ENCODE data around the gene MYL5. TPM values are rescaled to one million over a fixed set of nuclear protein-coding genes. Genes with fewer than 3 reads are reported as not detected.
"Not testable (repeated sequence)": the region's sequence is repeated elsewhere in the genome, so short reads cannot be mapped to it uniquely, and the experiment has no call there.

The MYL5 gene
- total and polyA plus RNA-seq, 2 experiments from 2014 or later, result 21.9 to 24.5 TPM

- 96% methylated on average over 1 of the region's 1 CpG; no CpG with 5 or more reads in 1 of the 2 experiments for WGBS, 2 experiments (ENCODE audit: low coverage in 1 of 2, low lambda C conversion rate in 2 of 2, missing lambda C conversion rate in 2 of 2)
Observed at GRCh38 chr4:704971-705277, 30.6 kb downstream of the MYL5 start.

GRCh38 chr4:705278-706082 lies 31.1 kb downstream of the MYL5 start, which contains the start of gene PCGF3:
TSS of gene PCGF3 (plus strand) at chr4:705832. CDS start at chr4:733681, 27,849 bp downstream.
- 0 out of 2 replicates have a peak, but pooled peaks cover 4% of the 10 kb centered on the region for H3F3A ChIP-seq (ENCODE audit: insufficient read depth)

More at GRCh38 chr4:704971-705277, 30.6 kb downstream of the MYL5 start:
- H3K79me2 ChIP-seq (ENCODE audit: insufficient read depth), result peaks cover 43% of the 10 kb centered on the region
- H3K9me3 ChIP-seq (ENCODE audit: low read depth), result no peaks in the 10 kb centered on the region
- no peak overlapping the region for H3K27ac ChIP-seq
- no peaks in the 10 kb centered on the region for H3K27me3 ChIP-seq (replicated peaks; ENCODE audit: insufficient read depth)
- TF ChIP-seq EZH2phosphoT487 (IDR thresholded peaks at IDR 0.05; ENCODE audit: insufficient read depth, low read depth), result no peak
- no peak for TF ChIP-seq EZH2 (IDR thresholded peaks at IDR 0.05; ENCODE audit: insufficient read depth, poor library complexity, severe bottlenecking)
- H3K9me2 ChIP-seq (ENCODE audit: insufficient read depth), result no peaks in the 10 kb centered on the region
- H3F3A ChIP-seq (ENCODE audit: insufficient read depth), result 0 out of 2 replicates have a peak, but pooled peaks cover 4% of the 10 kb centered on the region
- in situ Hi-C loops (cut with MboI), result no loop called here
- no peak for DNase-seq
- peaks cover 3% of the 10 kb centered on the region; the same call in 1 of the 2 replicates for H4K20me1 ChIP-seq (ENCODE audit: insufficient read depth)
- peaks cover 7% of the 10 kb centered on the region; the same call in 1 of the 2 replicates for H3K4me1 ChIP-seq (ENCODE audit: insufficient read depth)
- peak overlapping the region; percentile 78 for H3K4me3 ChIP-seq
- peak overlapping the region; percentile 99 for H3K9ac ChIP-seq
- H3K4me2 ChIP-seq (ENCODE audit: unreplicated experiment), result peak overlapping the region; percentile 81
- H3K36me3 ChIP-seq (ENCODE audit: low read depth), result no peaks in the 10 kb centered on the region
- H2AFZ ChIP-seq, result peak overlapping the region; percentile 85

GRCh38 chr4:706083-706633 lies 31.8 kb downstream of the MYL5 start:
- H3K27me3 ChIP-seq (replicated peaks; ENCODE audit: insufficient read depth); H3F3A ChIP-seq (ENCODE audit: insufficient read depth); DNase-seq; in situ Hi-C loops (cut with MboI); H3K9me3 ChIP-seq (ENCODE audit: low read depth); H4K20me1 ChIP-seq (ENCODE audit: insufficient read depth); H3K9me2 ChIP-seq (ENCODE audit: insufficient read depth); H3K36me3 ChIP-seq (ENCODE audit: low read depth); H3K4me1 ChIP-seq (ENCODE audit: insufficient read depth): not testable (repeated sequence)
- Histone ChIP-seq H3K27ac (peak overlapping the region; percentile 54), H3K4me2 (ENCODE audit: unreplicated experiment) (peak overlapping the region; percentile 61), H3K4me3 (peak overlapping the region; percentile 88), H2AFZ (peak overlapping the region; percentile 67), H3K9ac (peak overlapping the region; percentile 99), H3K79me2 (ENCODE audit: insufficient read depth) (peaks cover 56% of the 10 kb centered on the region)
- WGBS, 2 experiments (ENCODE audit: low coverage in 1 of 2, low lambda C conversion rate in 2 of 2, missing lambda C conversion rate in 2 of 2), result 0 to 2% methylated on average over 9 to 16 of the region's 21 CpGs

More at GRCh38 chr4:705278-706082, 31.1 kb downstream of the MYL5 start, which contains the start of gene PCGF3:
- no peaks in the 10 kb centered on the region for H3K9me3 ChIP-seq (ENCODE audit: low read depth)
- peaks cover 3% of the 10 kb centered on the region; the same call in 1 of the 2 replicates for H4K20me1 ChIP-seq (ENCODE audit: insufficient read depth)
- H3K9me2 ChIP-seq (ENCODE audit: insufficient read depth), result no peaks in the 10 kb centered on the region
- 1% methylated on average over 35 to 76 of the region's 82 CpGs for WGBS, 2 experiments (ENCODE audit: low coverage in 1 of 2, low lambda C conversion rate in 2 of 2, missing lambda C conversion rate in 2 of 2)
- peak within 1 kb of the TSS; percentile 85 for H2AFZ ChIP-seq
- no peaks in the 10 kb centered on the region for H3K27me3 ChIP-seq (replicated peaks; ENCODE audit: insufficient read depth)
- peaks cover 7% of the 10 kb centered on the region; the same call in 1 of the 2 replicates for H3K4me1 ChIP-seq (ENCODE audit: insufficient read depth)
- in situ Hi-C loops (cut with MboI), result no loop called here
- peak within 1 kb of the TSS; percentile 54 for H3K27ac ChIP-seq
- peak within 1 kb of the TSS; percentile 88 for H3K4me3 ChIP-seq
- H3K79me2 ChIP-seq (ENCODE audit: insufficient read depth), result peaks cover 49% of the 10 kb centered on the region
- H3K36me3 ChIP-seq (ENCODE audit: low read depth), result no peaks in the 10 kb centered on the region
- DNase-seq, result peak; percentile 99
- no peak for TF ChIP-seq EZH2 (IDR thresholded peaks at IDR 0.05; ENCODE audit: insufficient read depth, poor library complexity, severe bottlenecking)
- peak within 1 kb of the TSS; percentile 99 for H3K9ac ChIP-seq
- H3K4me2 ChIP-seq (ENCODE audit: unreplicated experiment), result peak within 1 kb of the TSS; percentile 81

GRCh38 chr4:706834-707598 lies 32.7 kb downstream of the MYL5 start:
- Histone ChIP-seq H3K79me2 (ENCODE audit: insufficient read depth) (peaks cover 64% of the 10 kb centered on the region), H3K4me3 (peak overlapping the region; percentile 88), H2AFZ (no peak overlapping the region), H3F3A (ENCODE audit: insufficient read depth) (0 out of 2 replicates have a peak, but pooled peaks cover 4% of the 10 kb centered on the region), H3K27me3 (replicated peaks; ENCODE audit: insufficient read depth) (no peaks in the 10 kb centered on the region), H3K4me2 (ENCODE audit: unreplicated experiment) (peak overlapping the region; percentile 68), H3K9me2 (ENCODE audit: insufficient read depth) (no peaks in the 10 kb centered on the region), H3K4me1 (ENCODE audit: insufficient read depth) (peaks cover 7% of the 10 kb centered on the region; the same call in 1 of the 2 replicates), H4K20me1 (ENCODE audit: insufficient read depth) (peaks cover 3% of the 10 kb centered on the region; the same call in 1 of the 2 replicates), H3K27ac (no peak overlapping the region), H3K36me3 (ENCODE audit: low read depth) (no peaks in the 10 kb centered on the region), H3K9ac (peak overlapping the region; percentile 99), H3K9me3 (ENCODE audit: low read depth) (no peaks in the 10 kb centered on the region)
- in situ Hi-C loops (cut with MboI), result no loop called here
- TF ChIP-seq EZH2 (IDR thresholded peaks at IDR 0.05; ENCODE audit: insufficient read depth, poor library complexity, severe bottlenecking) (no peak), EZH2phosphoT487 (IDR thresholded peaks at IDR 0.05; ENCODE audit: insufficient read depth, low read depth) (no peak)
- DNase-seq, result peak; percentile 6
- 39 to 44% methylated on average over 10 to 18 of the region's 21 CpGs for WGBS, 2 experiments (ENCODE audit: low coverage in 1 of 2, low lambda C conversion rate in 2 of 2, missing lambda C conversion rate in 2 of 2)
